Panc1 (cell line): ENCODE data around the gene PTPN9. TPM values are rescaled to one million over a fixed set of nuclear protein-coding genes. Genes with fewer than 3 reads are reported as not detected.

ENCODE experiments used
- ATAC-seq: fragments of 200-7000 bp; cut with Tn5 transposase; 2 replicates; pipeline ENCODE4 v1.9.1; 2020; ENCODE audit warnings: mild to moderate bottlenecking, moderate library complexity
- BruUV-seq: library from RNA; stranded (reverse); fragments of 400-500 nt; replicated peaks from 2 replicates; lab custom pipeline; 2021; lab: Mats Ljungman, UMichigan
- CTCF ChIA-PET: fragments of 300-600 bp; sonication (Branson Sonifier 250); formaldehyde crosslinking; loops from one replicate; lab custom pipeline; 2022; ENCODE audit warnings: antibody characterized with exemption; lab: Charles Lee
- POLR2A ChIA-PET: fragments of 300-600 bp; sonication (Branson Sonifier 250); formaldehyde crosslinking; loops from one replicate; lab custom pipeline; 2022; ENCODE audit warnings: antibody characterized with exemption; lab: Charles Lee
- DNase-seq: peaks from one replicate; pipeline ENCODE4 v3.0.0-alpha.2; 2010; ENCODE audit warnings: low read depth, low spot score
- H3K27ac ChIP-seq: 2 replicates; pipeline ENCODE4 v1.5.1; 2011; ENCODE audit warnings: mild to moderate bottlenecking, low read length, inconsistent platforms
- H3K27me3 ChIP-seq: fragments of 200-500 bp; sonication (Bioruptor generic); 2 replicates; pipeline ENCODE4 v1.6.0; 2014; ENCODE audit warnings: low read length, inconsistent platforms; ENCODE audit not compliant: control insufficient read depth, insufficient read depth
- H3K36me3 ChIP-seq: fragments of 200-500 bp; sonication (Bioruptor generic); 2 replicates; pipeline ENCODE4 v1.5.1; 2014; ENCODE audit warnings: inconsistent platforms, mild to moderate bottlenecking, low read length, moderate library complexity; ENCODE audit not compliant: control insufficient read depth, insufficient read depth
- H3K4me1 ChIP-seq: 2 replicates; pipeline ENCODE4 v1.5.1; 2011; ENCODE audit warnings: inconsistent platforms, mild to moderate bottlenecking, low read length, moderate library complexity; ENCODE audit not compliant: control insufficient read depth, insufficient read depth
- H3K4me3 ChIP-seq, 2 experiments: 2 replicates each; pipeline ENCODE4 v1.5.1; 2011 to 2012; ENCODE audit warnings: low read depth in 2 of 2, low read length in 2 of 2, mild to moderate bottlenecking in 2 of 2, inconsistent platforms in 1 of 2, moderate library complexity in 1 of 2
- H3K9me3 ChIP-seq: fragments of 200-500 bp; sonication (Bioruptor generic); 2 replicates; pipeline ENCODE4 v1.5.1; 2014; ENCODE audit warnings: low read depth, mild to moderate bottlenecking, inconsistent platforms, low read length, moderate library complexity; ENCODE audit not compliant: control insufficient read depth, insufficient read depth
- CTCF ChIP-seq: fragments of 450-650 bp; IDR thresholded peaks from 2 replicates; pipeline ENCODE4 v1.5.1; 2017; ENCODE audit warnings: mild to moderate bottlenecking
- POLR2AphosphoS5 ChIP-seq: IDR thresholded peaks from 2 replicates; pipeline ENCODE4 v1.6.1; 2012; ENCODE audit warnings: mild to moderate bottlenecking, low read depth, low read length, moderate library complexity
- REST ChIP-seq, 2 experiments: IDR thresholded peaks; 2 replicates each; pipeline ENCODE4 v1.6.1; 2011 to 2012; ENCODE audit warnings: low read depth in 2 of 2, control low read depth in 1 of 2, low read length in 1 of 2, mild to moderate bottlenecking in 1 of 2, moderate library complexity in 1 of 2; ENCODE audit not compliant: insufficient read depth in 1 of 2
- SIN3A ChIP-seq: IDR thresholded peaks from 2 replicates; pipeline ENCODE4 v1.6.1; 2012; ENCODE audit warnings: low read depth, mild to moderate bottlenecking, low read length, moderate library complexity, borderline replicate concordance; ENCODE audit not compliant: insufficient read depth
- TCF7L2 ChIP-seq: IDR thresholded peaks from 2 replicates; pipeline ENCODE4 v1.6.1; 2011; ENCODE audit warnings: mild to moderate bottlenecking, low read depth, low read length, inconsistent platforms
- in situ Hi-C: cut with HindIII; loops from 2 replicates; pipeline ENCODE4 v1.10.0; 2016; ENCODE audit warnings: low sequenced_read_pairs, low pct_unique_long_range_greater_than_20kb
- intact Hi-C: fragments of 100-400 bp; cut with micrococcal nuclease; formaldehyde crosslinking; loops from one replicate; pipeline ENCODE4 v1.10.0; 2022; ENCODE audit not compliant: unreplicated experiment
- total RNA-seq: library from RNA; stranded (reverse); gene quantifications from one replicate; pipeline ENCODE4 v1.2.1, GENCODE V29; 2021; ENCODE audit not compliant: unreplicated experiment

Gene PTPN9
- total RNA-seq, 1 experiment from 2014 or later: 38.4 TPM

GRCh38 chr15:75425966-75426500 lies 153.1 kb downstream of the PTPN9 start:
- in situ Hi-C loops (no loop called here), intact Hi-C loops (no loop called here)
- Histone ChIP-seq H3K4me3 (no peak overlapping the region), H3K36me3 (peaks cover 21% of the 10 kb centered on the region), H3K9me3 (no peaks in the 10 kb centered on the region), H3K27me3 (no peaks in the 10 kb centered on the region), H3K27ac (no peak overlapping the region), H3K4me1 (no peaks in the 10 kb centered on the region)
- DNase-seq (no peak), ATAC-seq (no peak)
- TF ChIP-seq SIN3A (no peak), TCF7L2 (no peak), POLR2AphosphoS5 (no peak), CTCF (no peak)
- BruUV-seq: no TSS peak
- ChIA-PET POLR2A (no interaction called here), CTCF (no interaction called here)

DNA sequence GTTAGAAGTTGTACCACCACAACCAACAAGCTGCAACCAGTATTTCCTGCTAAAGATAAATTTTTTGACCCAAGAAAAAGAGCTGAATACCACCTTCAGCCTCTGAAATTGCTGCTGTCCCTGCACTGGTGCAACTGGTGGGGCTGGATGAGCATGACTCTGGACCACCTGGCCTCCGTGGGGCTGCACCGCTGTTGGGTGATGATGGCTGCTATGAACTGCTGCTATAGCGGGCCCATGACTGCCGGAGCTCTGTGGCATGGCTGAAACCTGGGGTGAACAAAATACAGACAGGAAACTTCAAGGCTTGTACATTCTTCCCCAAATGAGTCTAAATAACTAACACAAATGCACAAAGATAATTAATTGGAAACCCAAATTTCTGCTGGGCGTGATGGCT lies 156.6 kb downstream of the PTPN9 start:
- Histone ChIP-seq H3K4me1 (no peaks in the 10 kb centered on the region), H3K4me3 (no peak overlapping the region), H3K27me3 (no peaks in the 10 kb centered on the region), H3K9me3 (no peaks in the 10 kb centered on the region), H3K27ac (no peak overlapping the region), H3K36me3 (peaks cover 12% of the 10 kb centered on the region)
- intact Hi-C loops: no loop called here
- ChIA-PET CTCF (no interaction called here), POLR2A (interaction anchor here (0.6 kb wide), 1 partner anchor 291 kb away, joined by 3 read pairs; no protein-coding TSS in a partner anchor)
- DNase-seq (no peak), ATAC-seq (no peak)
- TF ChIP-seq SIN3A (no peak), TCF7L2 (no peak), POLR2AphosphoS5 (no peak), CTCF (no peak), REST (IDR thresholded peaks at IDR 0.05; ENCODE audit: insufficient read depth in 1 of 2, low read depth in 2 of 2, low read length in 1 of 2) (no peak)
- no TSS peak for BruUV-seq
- in situ Hi-C loops: no loop called here
